Naive thymus-derived CD8-positive, alpha-beta T cell (primary cell): ENCODE results near the gene CTAGE6. TPM values are rescaled to one million over a fixed set of nuclear protein-coding genes. Genes with fewer than 3 reads are reported as not detected.
"Not testable (repeated sequence)": the region's sequence is repeated elsewhere in the genome, so short reads cannot be mapped to it uniquely, and the experiment has no call there.

Source experiments
- ATAC-seq, 2 donors: fragments of 150-1000 bp; cut with Tn5 transposase in 1 of 2; sonication (Bioruptor Pico), chemical (Tn5 transposase) in 1 of 2; 1 replicate in 1 of 2; 2 replicates in 1 of 2; pipeline ENCODE4 v1.10.0; 2021; ENCODE audit warnings: mild to moderate bottlenecking in 2 of 2, moderate library complexity in 2 of 2
- POLR2A ChIA-PET: fragments of 350-600 bp; sonication (Branson Sonifier 250); formaldehyde crosslinking; loops from one replicate; lab custom pipeline; 2021; ENCODE audit warnings: antibody characterized with exemption; lab: Charles Lee
- DNase-seq, 10 donors: peaks; one replicate each; pipeline versions ENCODE4 v3.0.0 to v3.0.0-alpha.2; 2020 to 2022
- H3K27ac Mint-ChIP-seq, 10 donors: one replicate each; pipeline ENCODE4 v1.8.0; 2020 to 2022; ENCODE audit warnings: mild to moderate bottlenecking in 10 of 10, mixed read lengths in 10 of 10, moderate library complexity in 4 of 10, inconsistent platforms in 1 of 10
- H3K27me3 Mint-ChIP-seq, 5 donors: one replicate each; pipeline ENCODE4 v1.8.0; 2021 to 2022; ENCODE audit warnings: mixed read lengths in 5 of 5
- H3K36me3 Mint-ChIP-seq, 3 donors: one replicate each; pipeline ENCODE4 v1.8.0; 2020 to 2022; ENCODE audit warnings: mixed read lengths in 3 of 3, mild to moderate bottlenecking in 2 of 3, inconsistent platforms in 1 of 3
- H3K4me1 Mint-ChIP-seq, 4 donors: one replicate each; pipeline ENCODE4 v1.8.0; 2021 to 2022; ENCODE audit warnings: mixed read lengths in 4 of 4
- H3K4me3 Mint-ChIP-seq, 10 donors: one replicate each; pipeline ENCODE4 v1.8.0; 2020 to 2022; ENCODE audit warnings: mild to moderate bottlenecking in 10 of 10, mixed read lengths in 10 of 10, moderate library complexity in 6 of 10, inconsistent platforms in 1 of 10
- H3K9me3 Mint-ChIP-seq, 9 donors: one replicate each; pipeline ENCODE4 v1.8.0; 2020 to 2022; ENCODE audit warnings: mixed read lengths in 9 of 9, mild to moderate bottlenecking in 3 of 9, inconsistent platforms in 1 of 9, moderate library complexity in 1 of 9
- polyA plus RNA-seq, 3 donors: library from polyadenylated mRNA; unstranded; fragments of 300-500 nt; fragmentation: Illumina TruSeq; gene quantifications; one replicate each; pipeline ENCODE4 v1.2.3, GENCODE V29; 2021
- total RNA-seq, 8 experiments: library from RNA in 2 of 8; stranded (reverse) in 2 of 8; gene quantifications; one replicate each; pipeline ENCODE4 v1.2.3 and lab custom pipeline; 2021 to 2026

CTAGE6 gene
- total RNA-seq = 1 to 10 TPM in 1 of 2 experiments, under 1 TPM in 1; 0.96 to 1.2 TPM
- polyA plus RNA-seq = under 1 TPM in 1 of 3 donors, not detected in 2; 0.08 TPM
- total RNA-seq (lab: John Stamatoyannopoulos, UW) = 0 to 0.59 (median 0.20) reads per million in 6 experiments

GRCh38 chr7:143757596-143757995 is at the start of gene CTAGE6:
TSS of gene CTAGE6 (minus strand) at chr7:143757696. CDS start at chr7:143757658, 38 bp downstream.
- H3K4me3 Mint-ChIP-seq, H3K27me3 Mint-ChIP-seq, ATAC-seq, H3K4me1 Mint-ChIP-seq, H3K9me3 Mint-ChIP-seq, H3K36me3 Mint-ChIP-seq, DNase-seq, POLR2A ChIA-PET, H3K27ac Mint-ChIP-seq: not testable (repeated sequence)

GRCh38 chr7:143806664-143807071 is 49.2 kb upstream of the CTAGE6 start:
- DNase-seq, H3K36me3 Mint-ChIP-seq, H3K27ac Mint-ChIP-seq, H3K27me3 Mint-ChIP-seq, H3K4me1 Mint-ChIP-seq, ATAC-seq, POLR2A ChIA-PET, H3K4me3 Mint-ChIP-seq, H3K9me3 Mint-ChIP-seq: not testable (repeated sequence)

GRCh38 chr7:143797896-143798290 is 40.4 kb upstream of the CTAGE6 start:
- ATAC-seq, H3K4me1 Mint-ChIP-seq, H3K4me3 Mint-ChIP-seq, POLR2A ChIA-PET, DNase-seq, H3K27ac Mint-ChIP-seq, H3K27me3 Mint-ChIP-seq, H3K36me3 Mint-ChIP-seq, H3K9me3 Mint-ChIP-seq: not testable (repeated sequence)

- ATAC-seq, H3K4me3 Mint-ChIP-seq, H3K27ac Mint-ChIP-seq, H3K4me1 Mint-ChIP-seq, H3K27me3 Mint-ChIP-seq, H3K9me3 Mint-ChIP-seq, H3K36me3 Mint-ChIP-seq, POLR2A ChIA-PET: not testable (repeated sequence)
- peak in 1 of 10 donors; percentile 8 for DNase-seq
These were observed 39.8 kb upstream of the CTAGE6 start for GRCh38 chr7:143797119-143797895.

DNA sequence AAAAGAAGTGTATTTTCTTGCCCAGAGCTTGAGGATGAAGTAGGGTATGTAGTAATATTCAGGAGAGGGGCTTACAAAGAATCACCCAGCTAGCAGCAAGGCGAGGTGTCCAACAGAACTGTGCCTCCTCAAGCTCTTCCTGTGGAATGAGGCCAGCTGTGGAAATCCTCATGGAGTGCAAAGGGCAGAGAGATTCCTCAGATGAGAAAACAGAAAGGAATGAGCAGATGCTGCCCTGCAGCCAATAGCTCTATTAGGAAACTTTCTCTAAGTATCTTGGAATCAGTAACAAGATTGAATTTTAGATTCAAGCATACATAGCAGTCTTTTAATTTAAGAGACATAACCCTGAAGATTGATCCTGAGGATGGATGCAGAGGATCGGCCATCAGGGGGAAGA is 38.2 kb upstream of the CTAGE6 start:
- not testable (repeated sequence) for H3K27me3 Mint-ChIP-seq, ATAC-seq, DNase-seq

GRCh38 chr7:143792633-143793032 is 35.1 kb upstream of the CTAGE6 start:
- DNase-seq, H3K36me3 Mint-ChIP-seq, H3K27me3 Mint-ChIP-seq, H3K9me3 Mint-ChIP-seq, ATAC-seq, H3K4me3 Mint-ChIP-seq, POLR2A ChIA-PET, H3K4me1 Mint-ChIP-seq, H3K27ac Mint-ChIP-seq: not testable (repeated sequence)

More for the DNA sequence above, 38.2 kb upstream of the CTAGE6 start:
- H3K27ac Mint-ChIP-seq, H3K4me3 Mint-ChIP-seq, H3K4me1 Mint-ChIP-seq, H3K36me3 Mint-ChIP-seq, H3K9me3 Mint-ChIP-seq, POLR2A ChIA-PET: not testable (repeated sequence)

GRCh38 chr7:143785415-143786182 is 28.1 kb upstream of the CTAGE6 start:
- H3K4me1 Mint-ChIP-seq, H3K27ac Mint-ChIP-seq, DNase-seq, H3K4me3 Mint-ChIP-seq, ATAC-seq, H3K27me3 Mint-ChIP-seq, H3K36me3 Mint-ChIP-seq, POLR2A ChIA-PET, H3K9me3 Mint-ChIP-seq: not testable (repeated sequence)

GRCh38 chr7:143779591-143779990 is 22.1 kb upstream of the CTAGE6 start:
- DNase-seq = peak in 1 of 10 donors; percentile 31
- ATAC-seq, H3K36me3 Mint-ChIP-seq, H3K4me3 Mint-ChIP-seq, H3K27ac Mint-ChIP-seq, H3K27me3 Mint-ChIP-seq, POLR2A ChIA-PET, H3K9me3 Mint-ChIP-seq, H3K4me1 Mint-ChIP-seq: not testable (repeated sequence)

- H3K4me3 Mint-ChIP-seq, H3K27me3 Mint-ChIP-seq, H3K4me1 Mint-ChIP-seq, H3K9me3 Mint-ChIP-seq, DNase-seq, H3K27ac Mint-ChIP-seq, H3K36me3 Mint-ChIP-seq, POLR2A ChIA-PET, ATAC-seq: not testable (repeated sequence)
These were observed 15.4 kb upstream of the CTAGE6 start for GRCh38 chr7:143772738-143773468.

DNA sequence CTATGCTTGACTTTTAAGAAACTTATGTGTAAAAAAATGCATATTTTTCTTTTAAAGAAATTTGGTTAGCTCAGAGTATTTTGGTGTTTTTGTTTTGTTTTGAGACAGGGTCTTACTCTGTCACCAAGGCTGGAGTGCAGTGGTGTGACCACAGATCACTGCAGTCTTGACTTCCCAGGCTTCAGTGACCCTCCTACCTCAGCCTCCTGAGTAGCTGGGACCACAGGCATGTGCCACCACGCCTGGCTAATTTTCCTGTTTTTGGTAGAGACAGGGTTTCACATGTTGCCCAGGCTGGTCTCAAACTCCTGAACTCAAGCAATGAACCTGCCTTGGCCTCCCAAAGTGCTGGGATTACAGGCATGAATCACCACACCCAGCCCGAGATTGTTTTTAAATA is 10.0 kb upstream of the CTAGE6 start:
- ATAC-seq, H3K4me3 Mint-ChIP-seq, H3K9me3 Mint-ChIP-seq, H3K36me3 Mint-ChIP-seq, H3K4me1 Mint-ChIP-seq, H3K27me3 Mint-ChIP-seq, POLR2A ChIA-PET, H3K27ac Mint-ChIP-seq: not testable (repeated sequence)
- peak in 1 of 10 donors; percentile 22 for DNase-seq

DNA sequence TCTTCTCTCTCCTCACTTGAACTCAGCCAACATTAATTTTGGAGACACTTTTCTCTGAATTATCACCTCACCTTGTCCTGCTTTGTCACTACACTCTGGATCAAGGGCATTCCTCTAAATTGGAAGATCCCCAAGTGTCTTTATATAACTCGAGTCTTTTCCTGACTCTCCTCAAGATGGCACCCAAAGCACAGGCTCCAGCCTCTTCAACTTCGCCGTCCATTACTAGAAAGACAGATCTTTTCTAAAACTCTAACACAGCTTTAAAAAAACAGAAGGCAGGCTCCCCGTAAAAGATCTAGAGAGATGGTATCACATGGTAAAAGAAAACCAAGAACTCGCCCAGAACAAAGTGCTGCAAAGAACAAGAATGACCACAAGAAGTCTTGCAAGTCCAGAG is 8.2 kb upstream of the CTAGE6 start:
- H3K27ac Mint-ChIP-seq, H3K36me3 Mint-ChIP-seq, H3K9me3 Mint-ChIP-seq, POLR2A ChIA-PET, H3K4me1 Mint-ChIP-seq, H3K4me3 Mint-ChIP-seq, DNase-seq, H3K27me3 Mint-ChIP-seq: not testable (repeated sequence)
- peak; percentile 47 to 73 for ATAC-seq

DNA sequence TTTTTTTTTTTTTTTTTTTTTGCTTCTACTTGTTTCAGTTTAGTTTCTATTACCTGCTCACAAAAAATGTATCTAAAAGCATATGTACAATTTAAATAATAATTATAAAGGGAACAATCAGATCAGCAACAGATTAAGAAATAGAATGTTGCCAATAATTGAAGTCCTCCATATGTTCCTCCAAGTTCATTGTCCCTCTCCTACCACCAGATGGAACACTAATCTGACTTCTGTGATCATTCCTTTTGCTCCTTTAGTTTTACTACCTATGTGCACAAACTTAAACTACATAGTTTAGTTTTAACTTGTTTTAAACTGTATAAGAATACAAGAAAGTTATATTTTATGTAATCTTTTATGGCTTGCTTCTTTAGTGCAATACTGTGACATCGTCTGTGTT is 5.6 kb upstream of the CTAGE6 start:
- ATAC-seq, POLR2A ChIA-PET, H3K9me3 Mint-ChIP-seq, H3K27me3 Mint-ChIP-seq, H3K27ac Mint-ChIP-seq, H3K4me1 Mint-ChIP-seq, DNase-seq, H3K4me3 Mint-ChIP-seq, H3K36me3 Mint-ChIP-seq: not testable (repeated sequence)

- ATAC-seq, H3K27me3 Mint-ChIP-seq, H3K27ac Mint-ChIP-seq, H3K36me3 Mint-ChIP-seq, H3K4me1 Mint-ChIP-seq, DNase-seq, H3K9me3 Mint-ChIP-seq, H3K4me3 Mint-ChIP-seq, POLR2A ChIA-PET: not testable (repeated sequence)
These were observed 12.2 kb downstream of the CTAGE6 start for GRCh38 chr7:143745340-143745739.
